ENCODE data around the gene MANBA. TPM values are rescaled to one million over a fixed set of nuclear protein-coding genes. Genes with fewer than 3 reads are reported as not detected.
A peak's percentile ranks its signal among the peaks of the same experiment; 100 is the strongest.
"Not testable (repeated sequence)": the region's sequence is repeated elsewhere in the genome, so short reads cannot be mapped to it uniquely, and the experiment has no call there.

The MANBA gene
- polyA plus RNA-seq, 3 donors = 80.8 to 94.4 (median 88.7) TPM

DNA sequence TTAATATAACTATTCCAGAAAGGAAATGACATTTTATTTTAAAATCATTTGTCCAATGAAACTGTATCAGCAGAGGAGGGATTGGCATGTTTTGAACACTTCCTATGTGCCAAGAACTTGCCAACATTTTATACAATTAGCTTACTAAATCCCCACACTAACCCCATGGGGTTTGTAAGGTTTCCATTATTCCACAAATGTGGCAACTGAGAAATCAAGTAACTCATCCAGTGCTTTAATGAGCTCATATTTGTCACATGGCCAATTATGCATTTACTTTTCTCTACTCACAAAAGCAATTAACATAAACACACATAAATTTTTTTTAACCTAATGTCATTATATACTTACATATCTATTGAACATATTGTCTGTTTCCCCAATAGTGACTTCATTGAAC, 37.3 kb downstream of the MANBA start:
- peaks cover 0 to 2% (median 0%) of the 10 kb centered on the region in 7 donors for H3K9me3 Mint-ChIP-seq
- peak overlapping the region in 1 of 7 donors; percentile 8 for H3K27ac Mint-ChIP-seq
- Histone ChIP-seq H3K4me2 (replicated peaks; ENCODE audit: extremely low read depth, low read length, poor library complexity, severe bottlenecking) (no peak overlapping the region), H3K4me3 (replicated peaks in 1 of 3; ENCODE audit: low read depth in 2 of 3, low read length in 3 of 3) (no peak overlapping the region), H3K27me3 (ENCODE audit: control insufficient read depth in 2 of 2, insufficient read depth in 2 of 2, low read length in 2 of 2) (no peaks in the 10 kb centered on the region), H3K9ac (ENCODE audit: insufficient read depth, low read length, poor library complexity, severe bottlenecking) (no peak overlapping the region), H3K9me3 (replicated peaks in 1 of 2; ENCODE audit: control insufficient read depth in 1 of 2, insufficient read depth in 1 of 2, low read length in 2 of 2) (no peaks in the 10 kb centered on the region), H3K27ac (ENCODE audit: low read depth in 1 of 2, low read length in 2 of 2) (no peak overlapping the region), H3K79me2 (ENCODE audit: insufficient read depth, low read length) (peaks cover 53% of the 10 kb centered on the region), H2AFZ (ENCODE audit: insufficient read depth, low read depth, low read length, poor library complexity, severe bottlenecking) (no peak overlapping the region), H4K20me1 (ENCODE audit: insufficient read depth, low read length) (peaks cover 81% of the 10 kb centered on the region), H3K4me1 (ENCODE audit: control insufficient read depth in 1 of 2, insufficient read depth in 2 of 2, low read length in 2 of 2) (no peaks in the 10 kb centered on the region), H3K36me3 (replicated peaks in 1 of 2; ENCODE audit: control insufficient read depth in 1 of 2, insufficient read depth in 2 of 2, low read length in 2 of 2) (peaks cover 47 to 90% of the 10 kb centered on the region in 2 donors)
- DNase-seq = no peak
- no peaks in the 10 kb centered on the region for H3K27me3 Mint-ChIP-seq (ENCODE audit: low read depth in 3 of 3)
- intact Hi-C loops (cut with micrococcal nuclease) = no loop called here
- H3K4me3 Mint-ChIP-seq = no peak overlapping the region
- TF ChIP-seq, protein P1, sequence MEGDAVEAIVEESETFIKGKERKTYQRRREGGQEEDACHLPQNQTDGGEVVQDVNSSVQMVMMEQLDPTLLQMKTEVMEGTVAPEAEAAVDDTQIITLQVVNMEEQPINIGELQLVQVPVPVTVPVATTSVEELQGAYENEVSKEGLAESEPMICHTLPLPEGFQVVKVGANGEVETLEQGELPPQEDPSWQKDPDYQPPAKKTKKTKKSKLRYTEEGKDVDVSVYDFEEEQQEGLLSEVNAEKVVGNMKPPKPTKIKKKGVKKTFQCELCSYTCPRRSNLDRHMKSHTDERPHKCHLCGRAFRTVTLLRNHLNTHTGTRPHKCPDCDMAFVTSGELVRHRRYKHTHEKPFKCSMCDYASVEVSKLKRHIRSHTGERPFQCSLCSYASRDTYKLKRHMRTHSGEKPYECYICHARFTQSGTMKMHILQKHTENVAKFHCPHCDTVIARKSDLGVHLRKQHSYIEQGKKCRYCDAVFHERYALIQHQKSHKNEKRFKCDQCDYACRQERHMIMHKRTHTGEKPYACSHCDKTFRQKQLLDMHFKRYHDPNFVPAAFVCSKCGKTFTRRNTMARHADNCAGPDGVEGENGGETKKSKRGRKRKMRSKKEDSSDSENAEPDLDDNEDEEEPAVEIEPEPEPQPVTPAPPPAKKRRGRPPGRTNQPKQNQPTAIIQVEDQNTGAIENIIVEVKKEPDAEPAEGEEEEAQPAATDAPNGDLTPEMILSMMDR (IDR thresholded peaks at IDR 0.05) = no peak
- no peaks in the 10 kb centered on the region for H3K4me1 Mint-ChIP-seq
- H3K36me3 Mint-ChIP-seq = peaks cover 65 to 82% of the 10 kb centered on the region in 2 donors

DNA sequence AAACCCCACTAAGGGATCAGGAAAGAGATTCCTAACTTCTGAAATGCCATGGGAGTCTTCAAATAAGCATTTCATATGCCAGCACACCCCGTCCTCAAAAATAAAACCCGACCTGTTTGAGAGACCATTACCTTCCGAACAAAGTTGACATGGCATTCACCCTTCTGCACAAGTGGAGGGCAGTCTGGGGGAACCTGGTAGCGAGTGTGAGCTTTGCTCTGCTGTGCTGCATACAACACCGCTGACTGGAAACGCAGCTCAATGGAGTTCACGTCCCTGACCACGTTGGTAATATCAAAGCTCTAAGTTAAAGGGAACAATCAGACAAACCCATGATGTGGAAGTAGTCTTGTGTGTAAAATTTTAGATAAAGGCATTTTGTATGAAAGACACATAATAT, 38.0 kb downstream of the MANBA start:
- intact Hi-C loops (cut with micrococcal nuclease) = no loop called here
- H3K27ac ChIP-seq (ENCODE audit: low read depth in 1 of 2, low read length in 2 of 2) = peak overlapping the region in 1 of 2 donors; percentile 31
- H3K9ac ChIP-seq (ENCODE audit: insufficient read depth, low read length, poor library complexity, severe bottlenecking) = no peak overlapping the region
- Mint-ChIP-seq H3K27ac (peak overlapping the region in 2 of 7 donors; percentile 50 to 75), H3K9me3 (peaks cover 0 to 2% (median 0%) of the 10 kb centered on the region in 7 donors), H3K27me3 (ENCODE audit: low read depth in 3 of 3) (no peaks in the 10 kb centered on the region), H3K4me1 (no peaks in the 10 kb centered on the region), H3K36me3 (peaks cover 70 to 86% of the 10 kb centered on the region in 2 donors), H3K4me3 (no peak overlapping the region)
- no peak overlapping the region for H2AFZ ChIP-seq (ENCODE audit: insufficient read depth, low read depth, low read length, poor library complexity, severe bottlenecking)
- no peaks in the 10 kb centered on the region for H3K4me1 ChIP-seq (ENCODE audit: control insufficient read depth in 1 of 2, insufficient read depth in 2 of 2, low read length in 2 of 2)
- H3K36me3 ChIP-seq (replicated peaks in 1 of 2; ENCODE audit: control insufficient read depth in 1 of 2, insufficient read depth in 2 of 2, low read length in 2 of 2) = peaks cover 54 to 90% of the 10 kb centered on the region in 2 donors
- WGBS (ENCODE audit: insufficient coverage) = 100% methylated on average over 2 of the region's 8 CpGs
- H4K20me1 ChIP-seq (ENCODE audit: insufficient read depth, low read length) = peaks cover 81% of the 10 kb centered on the region
- DNase-seq = no peak
- no peak overlapping the region for H3K4me2 ChIP-seq (replicated peaks; ENCODE audit: extremely low read depth, low read length, poor library complexity, severe bottlenecking)
- TF ChIP-seq, protein P1 (IDR thresholded peaks at IDR 0.05) = no peak
- peaks cover 51% of the 10 kb centered on the region for H3K79me2 ChIP-seq (ENCODE audit: insufficient read depth, low read length)
- no peak overlapping the region for H3K4me3 ChIP-seq (replicated peaks in 1 of 3; ENCODE audit: low read depth in 2 of 3, low read length in 3 of 3)
- H3K9me3 ChIP-seq (replicated peaks in 1 of 2; ENCODE audit: control insufficient read depth in 1 of 2, insufficient read depth in 1 of 2, low read length in 2 of 2) = no peaks in the 10 kb centered on the region
- H3K27me3 ChIP-seq (ENCODE audit: control insufficient read depth in 2 of 2, insufficient read depth in 2 of 2, low read length in 2 of 2) = no peaks in the 10 kb centered on the region

DNA sequence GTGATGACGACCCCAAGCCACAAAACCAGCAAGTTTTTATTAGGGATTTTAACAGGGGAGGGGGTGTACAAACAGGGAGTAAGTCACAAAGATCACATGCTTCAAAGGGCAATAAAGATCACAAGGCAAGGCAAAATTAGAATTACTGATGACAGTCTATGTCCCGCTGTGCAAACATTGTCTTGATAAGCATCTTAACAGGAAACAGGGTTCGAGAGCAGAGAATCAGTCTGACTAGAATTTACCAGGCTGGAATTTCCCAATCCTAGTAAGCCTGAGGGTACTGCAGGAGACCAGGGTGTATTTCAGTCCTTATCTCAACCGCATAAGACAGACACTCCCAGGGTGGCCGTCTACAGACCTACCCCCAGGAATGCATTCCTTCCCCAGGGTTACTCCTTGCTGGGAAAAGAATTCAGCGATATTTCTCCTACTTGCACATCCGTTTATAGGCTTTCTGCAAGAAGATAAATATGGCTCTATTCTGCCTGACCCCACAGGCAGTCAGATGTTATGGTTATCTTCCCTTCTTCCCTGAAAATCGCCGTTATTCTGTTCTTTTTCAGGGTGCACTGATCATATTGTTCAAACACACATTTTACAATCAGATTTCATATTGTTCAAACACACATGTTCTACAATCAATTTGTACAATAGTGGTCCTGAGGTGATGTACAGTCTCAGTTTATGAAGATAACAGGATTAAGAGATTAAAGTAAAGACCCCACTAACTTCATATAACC, 41.8 kb downstream of the MANBA start:
- H4K20me1 ChIP-seq (ENCODE audit: insufficient read depth, low read length) = peaks cover 74% of the 10 kb centered on the region
- H3K4me1 ChIP-seq (ENCODE audit: control insufficient read depth in 1 of 2, insufficient read depth in 2 of 2, low read length in 2 of 2); H3K4me2 ChIP-seq (replicated peaks; ENCODE audit: extremely low read depth, low read length, poor library complexity, severe bottlenecking); H3K9ac ChIP-seq (ENCODE audit: insufficient read depth, low read length, poor library complexity, severe bottlenecking); H3K27me3 Mint-ChIP-seq (ENCODE audit: low read depth in 3 of 3); H3K4me1 Mint-ChIP-seq; H3K9me3 Mint-ChIP-seq; H3K27me3 ChIP-seq (ENCODE audit: control insufficient read depth in 2 of 2, insufficient read depth in 2 of 2, low read length in 2 of 2); intact Hi-C loops (cut with micrococcal nuclease); H3K4me3 ChIP-seq (replicated peaks in 1 of 3; ENCODE audit: low read depth in 2 of 3, low read length in 3 of 3); H3K9me3 ChIP-seq (replicated peaks in 1 of 2; ENCODE audit: control insufficient read depth in 1 of 2, insufficient read depth in 1 of 2, low read length in 2 of 2); H3K4me3 Mint-ChIP-seq; H3K27ac ChIP-seq (ENCODE audit: low read depth in 1 of 2, low read length in 2 of 2); H2AFZ ChIP-seq (ENCODE audit: insufficient read depth, low read depth, low read length, poor library complexity, severe bottlenecking); DNase-seq: not testable (repeated sequence)
- 95% methylated on average over 6 of the region's 9 CpGs for WGBS (ENCODE audit: insufficient coverage)
- peak overlapping the region in 4 of 7 donors; percentile 23 to 76 (median 64) for H3K27ac Mint-ChIP-seq
- H3K79me2 ChIP-seq (ENCODE audit: insufficient read depth, low read length) = peaks cover 36% of the 10 kb centered on the region
- H3K36me3 ChIP-seq (replicated peaks in 1 of 2; ENCODE audit: control insufficient read depth in 1 of 2, insufficient read depth in 2 of 2, low read length in 2 of 2) = peaks cover 85 to 98% of the 10 kb centered on the region in 2 donors
- H3K36me3 Mint-ChIP-seq = peaks cover 75 to 94% of the 10 kb centered on the region in 2 donors
